ENCODE data around the gene CHST15.

CHST15 gene

GRCh38 chr10:123970927-123971286, 122.5 kb downstream of the CHST15 start:
- Histone ChIP-seq H3K36me3 (ENCODE audit: control insufficient read depth, insufficient read depth, low read length) (no peaks in the 10 kb centered on the region), H3K4me3 (replicated peaks; ENCODE audit: low read depth, low read length) (no peak overlapping the region), H3K27me3 (replicated peaks; ENCODE audit: control insufficient read depth, insufficient read depth, low read length) (no peaks in the 10 kb centered on the region; the same call in 1 of the 2 replicates)
- TF ChIP-seq CTCF (IDR thresholded peaks at IDR 0.05; ENCODE audit: insufficient read depth, low read length, poor library complexity, severe bottlenecking) = no peak
- no peak for DNase-seq (ENCODE audit: extremely low read depth, insufficient read length)

GRCh38 chr10:123970207-123970926, 123.0 kb downstream of the CHST15 start:
- DNase-seq (ENCODE audit: extremely low read depth, insufficient read length) = no peak
- H3K27me3 ChIP-seq (replicated peaks; ENCODE audit: control insufficient read depth, insufficient read depth, low read length) = no peaks in the 10 kb centered on the region; the same call in 1 of the 2 replicates
- H3K4me3 ChIP-seq (replicated peaks; ENCODE audit: low read depth, low read length) = no peak overlapping the region
- no peak for TF ChIP-seq CTCF (IDR thresholded peaks at IDR 0.05; ENCODE audit: insufficient read depth, low read length, poor library complexity, severe bottlenecking)
- H3K36me3 ChIP-seq (ENCODE audit: control insufficient read depth, insufficient read depth, low read length) = no peaks in the 10 kb centered on the region

- peak; percentile 45 for DNase-seq (ENCODE audit: extremely low read depth, insufficient read length)
Measured at GRCh38 chr10:123967626-123968243, 125.7 kb downstream of the CHST15 start.

GRCh38 chr10:123966896-123967231, 126.5 kb downstream of the CHST15 start:
- Histone ChIP-seq H3K27me3 (replicated peaks; ENCODE audit: control insufficient read depth, insufficient read depth, low read length) (peaks cover 2% of the 10 kb centered on the region; the same call in 1 of the 2 replicates), H3K4me3 (replicated peaks; ENCODE audit: low read depth, low read length) (no peak overlapping the region), H3K36me3 (ENCODE audit: control insufficient read depth, insufficient read depth, low read length) (no peaks in the 10 kb centered on the region)
- no peak for TF ChIP-seq CTCF (IDR thresholded peaks at IDR 0.05; ENCODE audit: insufficient read depth, low read length, poor library complexity, severe bottlenecking)
- DNase-seq (ENCODE audit: extremely low read depth, insufficient read length) = no peak

More at GRCh38 chr10:123967626-123968243, 125.7 kb downstream of the CHST15 start:
- TF ChIP-seq CTCF (IDR thresholded peaks at IDR 0.05; ENCODE audit: insufficient read depth, low read length, poor library complexity, severe bottlenecking) = peak; percentile 94
- Histone ChIP-seq H3K4me3 (replicated peaks; ENCODE audit: low read depth, low read length) (no peak overlapping the region), H3K27me3 (replicated peaks; ENCODE audit: control insufficient read depth, insufficient read depth, low read length) (peaks cover 2% of the 10 kb centered on the region; the same call in 1 of the 2 replicates), H3K36me3 (ENCODE audit: control insufficient read depth, insufficient read depth, low read length) (no peaks in the 10 kb centered on the region)

GRCh38 chr10:123965973-123966895, 127.2 kb downstream of the CHST15 start:
- no peak for TF ChIP-seq CTCF (IDR thresholded peaks at IDR 0.05; ENCODE audit: insufficient read depth, low read length, poor library complexity, severe bottlenecking)
- no peak overlapping the region for H3K4me3 ChIP-seq (replicated peaks; ENCODE audit: low read depth, low read length)
- DNase-seq (ENCODE audit: extremely low read depth, insufficient read length) = no peak
- H3K36me3 ChIP-seq (ENCODE audit: control insufficient read depth, insufficient read depth, low read length) = no peaks in the 10 kb centered on the region
- H3K27me3 ChIP-seq (replicated peaks; ENCODE audit: control insufficient read depth, insufficient read depth, low read length) = peaks cover 2% of the 10 kb centered on the region; the same call in 1 of the 2 replicates
